ENCODE data around the gene ADAM19.

Gene ADAM19

GRCh38 chr5:157596487-157596886, 20.9 kb upstream of the ADAM19 start:
- peaks cover 2 to 12% of the 10 kb centered on the region in 2 donors for H3K4me1 ChIP-seq (ENCODE audit: control insufficient read depth in 2 of 2, insufficient read depth in 2 of 2, low read length in 2 of 2)
- no peak overlapping the region for H3K4me3 ChIP-seq (ENCODE audit: low read length in 2 of 2)
- H3K9ac ChIP-seq (ENCODE audit: low read depth in 1 of 2, low read length in 2 of 2), result no peak overlapping the region
- no peaks in the 10 kb centered on the region for H3K36me3 ChIP-seq (ENCODE audit: control insufficient read depth in 2 of 2, insufficient read depth in 2 of 2, low read length in 2 of 2)
- H3K27me3 ChIP-seq (ENCODE audit: control insufficient read depth in 2 of 2, insufficient read depth in 2 of 2, low read length in 2 of 2), result no peaks in the 10 kb centered on the region
- no peaks in the 10 kb centered on the region for H3K9me3 ChIP-seq (ENCODE audit: control insufficient read depth in 2 of 2, low read length in 2 of 2)
- peak overlapping the region in 1 of 2 donors; percentile 50 for H3K27ac ChIP-seq (ENCODE audit: low read depth in 2 of 2, low read length in 2 of 2)

DNA sequence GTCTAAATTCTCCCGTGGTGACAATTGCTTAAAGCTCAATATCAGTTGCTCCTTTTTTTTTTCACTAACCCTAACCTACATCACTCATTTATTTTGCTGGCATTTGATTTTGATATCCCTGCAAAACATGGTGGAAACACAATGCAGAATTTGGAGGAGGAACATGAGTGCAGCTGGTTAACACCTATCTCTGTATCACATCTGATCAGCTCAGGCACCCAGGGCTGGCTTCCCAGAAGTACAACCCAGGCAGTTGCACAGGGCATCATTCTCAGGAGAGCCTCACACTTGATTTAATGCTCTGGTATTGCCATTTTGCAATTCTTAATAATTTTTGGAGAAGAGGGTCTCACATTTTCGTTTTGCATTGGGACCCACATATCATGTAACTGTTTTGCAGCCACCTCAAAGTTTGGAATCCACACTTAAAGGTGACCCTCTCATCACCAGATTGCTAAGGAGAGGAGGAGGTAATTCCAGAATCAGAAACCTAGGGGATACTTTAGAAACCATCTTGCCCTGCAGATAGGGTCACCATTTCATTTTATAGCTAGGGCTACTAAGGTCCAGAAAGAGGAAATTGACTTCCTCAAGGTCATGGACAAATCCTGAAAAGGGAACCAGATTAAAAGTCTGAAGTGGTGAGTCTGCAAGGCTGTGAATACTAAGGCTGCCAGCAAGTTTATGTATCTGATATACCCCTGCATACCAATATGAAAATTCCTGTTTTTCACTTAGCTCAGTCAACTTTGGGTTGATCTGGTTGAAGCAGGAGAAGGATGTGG, 19.3 kb upstream of the ADAM19 start:
- no peaks in the 10 kb centered on the region for H3K36me3 ChIP-seq (ENCODE audit: control insufficient read depth in 2 of 2, insufficient read depth in 2 of 2, low read length in 2 of 2)
- no peaks in the 10 kb centered on the region for H3K9me3 ChIP-seq (ENCODE audit: control insufficient read depth in 2 of 2, low read length in 2 of 2)
- peaks cover 2 to 12% of the 10 kb centered on the region in 2 donors for H3K4me1 ChIP-seq (ENCODE audit: control insufficient read depth in 2 of 2, insufficient read depth in 2 of 2, low read length in 2 of 2)
- no peaks in the 10 kb centered on the region for H3K27me3 ChIP-seq (ENCODE audit: control insufficient read depth in 2 of 2, insufficient read depth in 2 of 2, low read length in 2 of 2)
- H3K27ac ChIP-seq (ENCODE audit: low read depth in 2 of 2, low read length in 2 of 2), result peak overlapping the region in 1 of 2 donors; percentile 49
- no peak overlapping the region for H3K4me3 ChIP-seq (ENCODE audit: low read length in 2 of 2)
- no peak overlapping the region for H3K9ac ChIP-seq (ENCODE audit: low read depth in 1 of 2, low read length in 2 of 2)

DNA sequence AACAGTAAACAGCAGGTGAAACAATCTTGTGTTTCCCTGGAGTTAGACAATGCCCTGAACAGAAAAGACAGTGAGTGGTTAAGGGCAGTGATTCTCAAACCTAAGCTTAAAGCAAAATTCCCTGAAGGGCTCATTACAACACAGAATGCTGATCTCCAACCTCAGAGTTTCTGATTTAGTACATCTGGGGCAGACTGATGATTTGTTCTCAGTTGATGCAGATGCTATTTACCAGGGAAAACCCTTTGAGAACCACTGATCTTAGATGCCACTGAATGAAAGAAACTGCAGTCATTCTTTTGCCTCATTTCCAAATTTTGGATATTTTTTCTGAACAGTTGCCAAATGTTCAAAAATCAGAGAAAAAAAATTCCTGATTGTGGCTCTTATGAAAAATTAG, 18.7 kb upstream of the ADAM19 start:
- no peaks in the 10 kb centered on the region for H3K36me3 ChIP-seq (ENCODE audit: control insufficient read depth in 2 of 2, insufficient read depth in 2 of 2, low read length in 2 of 2)
- H3K27ac ChIP-seq (ENCODE audit: low read depth in 2 of 2, low read length in 2 of 2), result no peak overlapping the region
- peaks cover 2 to 12% of the 10 kb centered on the region in 2 donors for H3K4me1 ChIP-seq (ENCODE audit: control insufficient read depth in 2 of 2, insufficient read depth in 2 of 2, low read length in 2 of 2)
- no peaks in the 10 kb centered on the region for H3K27me3 ChIP-seq (ENCODE audit: control insufficient read depth in 2 of 2, insufficient read depth in 2 of 2, low read length in 2 of 2)
- no peaks in the 10 kb centered on the region for H3K9me3 ChIP-seq (ENCODE audit: control insufficient read depth in 2 of 2, low read length in 2 of 2)
- H3K9ac ChIP-seq (ENCODE audit: low read depth in 1 of 2, low read length in 2 of 2), result no peak overlapping the region
- no peak overlapping the region for H3K4me3 ChIP-seq (ENCODE audit: low read length in 2 of 2)

DNA sequence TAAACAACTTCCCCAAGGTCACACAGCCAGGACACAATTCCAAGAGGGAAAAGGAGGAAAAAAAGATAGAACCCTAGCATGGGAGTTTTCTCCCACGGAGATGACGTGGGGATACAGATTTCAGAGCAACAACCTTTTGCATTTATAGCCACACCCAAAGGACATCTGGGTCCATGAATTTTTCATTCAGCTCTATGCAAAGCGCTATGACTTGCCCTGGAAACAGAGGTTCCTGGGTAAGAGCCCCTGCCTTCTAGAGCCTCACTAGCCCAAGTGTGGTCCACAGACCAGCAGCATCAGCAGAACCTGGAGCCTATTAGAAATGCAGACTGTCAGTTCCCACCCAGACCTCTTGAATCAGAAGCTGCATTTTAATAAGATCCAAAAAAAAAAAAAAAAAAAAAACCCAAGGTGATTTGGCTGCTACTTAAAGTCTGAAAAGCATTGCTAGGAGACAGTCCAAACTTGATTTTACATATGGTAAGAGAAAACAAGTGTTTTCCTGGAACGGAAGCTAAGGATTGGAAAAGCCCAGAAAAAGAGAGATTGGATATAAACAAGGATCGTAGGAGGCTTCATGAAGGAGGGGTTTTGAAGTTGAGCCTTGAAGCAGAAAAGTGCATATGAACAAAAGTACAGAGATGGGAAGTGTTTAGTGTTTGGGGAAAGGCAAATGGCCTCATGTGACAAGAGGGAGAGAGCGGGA, 17.6 kb upstream of the ADAM19 start:
- Histone ChIP-seq H3K27ac (ENCODE audit: low read depth in 2 of 2, low read length in 2 of 2) (peak overlapping the region; percentile 39 to 71), H3K36me3 (ENCODE audit: control insufficient read depth in 2 of 2, insufficient read depth in 2 of 2, low read length in 2 of 2) (no peaks in the 10 kb centered on the region), H3K27me3 (ENCODE audit: control insufficient read depth in 2 of 2, insufficient read depth in 2 of 2, low read length in 2 of 2) (no peaks in the 10 kb centered on the region), H3K4me3 (ENCODE audit: low read length in 2 of 2) (peak overlapping the region in 1 of 2 donors; percentile 52), H3K4me1 (ENCODE audit: control insufficient read depth in 2 of 2, insufficient read depth in 2 of 2, low read length in 2 of 2) (peaks cover 2 to 12% of the 10 kb centered on the region in 2 donors), H3K9ac (ENCODE audit: low read depth in 1 of 2, low read length in 2 of 2) (no peak overlapping the region), H3K9me3 (ENCODE audit: control insufficient read depth in 2 of 2, low read length in 2 of 2) (no peaks in the 10 kb centered on the region)

- peaks cover 2 to 12% of the 10 kb centered on the region in 2 donors for H3K4me1 ChIP-seq (ENCODE audit: control insufficient read depth in 2 of 2, insufficient read depth in 2 of 2, low read length in 2 of 2)
- no peaks in the 10 kb centered on the region for H3K36me3 ChIP-seq (ENCODE audit: control insufficient read depth in 2 of 2, insufficient read depth in 2 of 2, low read length in 2 of 2)
- H3K4me3 ChIP-seq (ENCODE audit: low read length in 2 of 2), result peak overlapping the region in 1 of 2 donors; percentile 52
- no peaks in the 10 kb centered on the region for H3K9me3 ChIP-seq (ENCODE audit: control insufficient read depth in 2 of 2, low read length in 2 of 2)
- H3K27ac ChIP-seq (ENCODE audit: low read depth in 2 of 2, low read length in 2 of 2), result peak overlapping the region; percentile 39 to 71
- peak overlapping the region in 1 of 2 donors; percentile 52 for H3K9ac ChIP-seq (ENCODE audit: low read depth in 1 of 2, low read length in 2 of 2)
- no peaks in the 10 kb centered on the region for H3K27me3 ChIP-seq (ENCODE audit: control insufficient read depth in 2 of 2, insufficient read depth in 2 of 2, low read length in 2 of 2)
Observed at GRCh38 chr5:157592594-157592993, 17.0 kb upstream of the ADAM19 start.

DNA sequence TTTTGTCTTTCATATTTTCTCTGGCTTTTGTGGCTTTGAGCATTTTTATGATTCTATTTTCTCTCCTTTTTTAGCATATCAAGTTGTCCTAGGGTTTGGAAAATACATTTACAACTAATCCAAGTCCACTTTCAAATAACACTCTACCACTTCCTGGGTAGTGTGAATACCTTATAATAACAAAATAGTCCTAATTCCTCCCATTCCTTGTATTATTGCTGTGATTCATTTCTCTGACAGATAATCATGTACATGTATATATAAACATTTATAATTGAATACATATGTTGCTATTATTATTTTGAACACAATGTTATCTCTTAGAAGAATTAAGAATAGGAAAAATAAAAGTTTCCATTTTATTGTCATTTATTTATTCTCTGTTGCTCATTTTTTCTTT, 14.9 kb upstream of the ADAM19 start:
- Histone ChIP-seq H3K4me1 (ENCODE audit: control insufficient read depth in 2 of 2, insufficient read depth in 2 of 2, low read length in 2 of 2) (peaks cover 2 to 8% of the 10 kb centered on the region in 2 donors), H3K36me3 (ENCODE audit: control insufficient read depth in 2 of 2, insufficient read depth in 2 of 2, low read length in 2 of 2) (no peaks in the 10 kb centered on the region), H3K4me3 (ENCODE audit: low read length in 2 of 2) (no peak overlapping the region), H3K9ac (ENCODE audit: low read depth in 1 of 2, low read length in 2 of 2) (no peak overlapping the region), H3K27me3 (ENCODE audit: control insufficient read depth in 2 of 2, insufficient read depth in 2 of 2, low read length in 2 of 2) (no peaks in the 10 kb centered on the region), H3K9me3 (ENCODE audit: control insufficient read depth in 2 of 2, low read length in 2 of 2) (no peaks in the 10 kb centered on the region), H3K27ac (ENCODE audit: low read depth in 2 of 2, low read length in 2 of 2) (no peak overlapping the region)

DNA sequence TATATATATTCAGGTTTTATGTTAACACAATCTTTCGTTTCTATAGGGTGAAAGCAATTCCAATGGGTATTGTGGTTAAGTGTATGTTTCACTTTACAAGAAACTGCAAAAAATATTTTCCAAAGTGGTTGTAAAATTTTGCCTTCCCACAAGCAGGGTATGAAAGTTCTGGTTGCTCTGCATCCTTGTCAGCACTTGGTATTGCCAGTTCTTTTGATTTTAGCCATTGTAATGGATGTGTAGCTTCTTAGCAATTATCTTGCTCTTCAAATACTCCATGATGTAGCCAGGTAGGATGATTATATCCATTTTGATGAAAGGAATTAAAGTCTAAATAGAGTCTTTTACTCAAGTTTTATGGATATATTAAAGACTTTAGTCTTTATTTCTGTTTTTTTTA, 9.1 kb upstream of the ADAM19 start:
- H3K27me3 ChIP-seq (ENCODE audit: control insufficient read depth in 2 of 2, insufficient read depth in 2 of 2, low read length in 2 of 2), result no peaks in the 10 kb centered on the region
- no peak overlapping the region for H3K27ac ChIP-seq (ENCODE audit: low read depth in 2 of 2, low read length in 2 of 2)
- no peak overlapping the region for H3K4me3 ChIP-seq (ENCODE audit: low read length in 2 of 2)
- no peaks in the 10 kb centered on the region for H3K36me3 ChIP-seq (ENCODE audit: control insufficient read depth in 2 of 2, insufficient read depth in 2 of 2, low read length in 2 of 2)
- H3K9ac ChIP-seq (ENCODE audit: low read depth in 1 of 2, low read length in 2 of 2), result no peak overlapping the region
- H3K4me1 ChIP-seq (ENCODE audit: control insufficient read depth in 2 of 2, insufficient read depth in 2 of 2, low read length in 2 of 2), result no peaks in the 10 kb centered on the region
- H3K9me3 ChIP-seq (ENCODE audit: control insufficient read depth in 2 of 2, low read length in 2 of 2), result no peaks in the 10 kb centered on the region

DNA sequence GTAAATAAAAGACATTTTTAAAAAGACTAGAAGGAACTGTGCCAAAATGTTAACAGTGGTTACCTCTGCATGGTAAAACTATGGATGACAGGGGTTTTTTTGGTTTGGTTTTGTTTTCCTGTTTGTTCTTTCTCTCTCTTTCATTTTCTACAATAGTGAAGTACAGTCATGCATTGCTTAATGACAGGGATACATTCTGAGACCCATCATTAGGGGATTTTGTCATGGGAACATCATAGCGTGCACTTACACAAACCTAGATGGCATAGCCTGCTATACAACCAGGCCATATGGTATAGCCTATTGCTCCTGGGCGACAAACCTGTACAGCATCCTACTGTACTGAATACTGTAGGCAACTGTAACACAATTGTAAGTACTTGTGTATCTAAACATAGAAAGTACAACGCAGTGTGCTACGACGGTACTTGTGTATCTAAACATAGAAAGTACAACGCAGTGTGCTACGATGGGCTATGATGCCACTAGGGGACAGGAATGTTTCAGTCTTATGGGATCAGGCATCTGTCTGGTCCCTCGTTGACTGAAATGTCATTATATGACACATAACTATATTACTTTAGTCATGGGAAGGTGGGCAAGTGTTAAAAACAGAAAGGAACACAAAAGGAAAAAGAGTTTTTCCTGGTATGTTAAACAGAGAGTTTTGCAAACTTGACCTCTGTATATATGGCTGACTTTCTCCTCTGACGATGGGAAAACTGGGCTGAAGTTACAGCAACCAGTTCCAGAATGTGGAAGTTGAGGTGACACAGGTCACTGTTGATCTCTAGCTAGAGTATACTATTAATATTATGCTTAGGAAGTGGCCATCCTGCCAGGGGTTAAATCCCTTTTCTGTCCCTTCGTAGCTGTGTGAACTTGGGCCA, 7.4 kb upstream of the ADAM19 start:
- no peaks in the 10 kb centered on the region for H3K4me1 ChIP-seq (ENCODE audit: control insufficient read depth in 2 of 2, insufficient read depth in 2 of 2, low read length in 2 of 2)
- H3K36me3 ChIP-seq (ENCODE audit: control insufficient read depth in 2 of 2, insufficient read depth in 2 of 2, low read length in 2 of 2), result no peaks in the 10 kb centered on the region
- no peak overlapping the region for H3K4me3 ChIP-seq (ENCODE audit: low read length in 2 of 2)
- no peaks in the 10 kb centered on the region for H3K9me3 ChIP-seq (ENCODE audit: control insufficient read depth in 2 of 2, low read length in 2 of 2)
- no peaks in the 10 kb centered on the region for H3K27me3 ChIP-seq (ENCODE audit: control insufficient read depth in 2 of 2, insufficient read depth in 2 of 2, low read length in 2 of 2)
- H3K9ac ChIP-seq (ENCODE audit: low read depth in 1 of 2, low read length in 2 of 2), result no peak overlapping the region
- peak overlapping the region in 1 of 2 donors; percentile 4 for H3K27ac ChIP-seq (ENCODE audit: low read depth in 2 of 2, low read length in 2 of 2)

GRCh38 chr5:157581901-157582300, 6.3 kb upstream of the ADAM19 start:
- Histone ChIP-seq H3K27me3 (ENCODE audit: control insufficient read depth in 2 of 2, insufficient read depth in 2 of 2, low read length in 2 of 2) (no peaks in the 10 kb centered on the region), H3K9me3 (ENCODE audit: control insufficient read depth in 2 of 2, low read length in 2 of 2) (no peaks in the 10 kb centered on the region), H3K4me3 (ENCODE audit: low read length in 2 of 2) (no peak overlapping the region), H3K27ac (ENCODE audit: low read depth in 2 of 2, low read length in 2 of 2) (no peak overlapping the region), H3K36me3 (ENCODE audit: control insufficient read depth in 2 of 2, insufficient read depth in 2 of 2, low read length in 2 of 2) (no peaks in the 10 kb centered on the region), H3K4me1 (ENCODE audit: control insufficient read depth in 2 of 2, insufficient read depth in 2 of 2, low read length in 2 of 2) (no peaks in the 10 kb centered on the region), H3K9ac (ENCODE audit: low read depth in 1 of 2, low read length in 2 of 2) (no peak overlapping the region)
